NK-92 (cell line): ENCODE data around the gene LSM2.

Source experiments
- DNase-seq: peaks from one replicate; lab custom pipeline; 2025; ENCODE audit not compliant: unreplicated experiment; lab: John Stamatoyannopoulos, UW

The LSM2 gene

GRCh38 chr6:31777667-31778050 is 29.1 kb downstream of the LSM2 start:
- no peak for DNase-seq

DNA sequence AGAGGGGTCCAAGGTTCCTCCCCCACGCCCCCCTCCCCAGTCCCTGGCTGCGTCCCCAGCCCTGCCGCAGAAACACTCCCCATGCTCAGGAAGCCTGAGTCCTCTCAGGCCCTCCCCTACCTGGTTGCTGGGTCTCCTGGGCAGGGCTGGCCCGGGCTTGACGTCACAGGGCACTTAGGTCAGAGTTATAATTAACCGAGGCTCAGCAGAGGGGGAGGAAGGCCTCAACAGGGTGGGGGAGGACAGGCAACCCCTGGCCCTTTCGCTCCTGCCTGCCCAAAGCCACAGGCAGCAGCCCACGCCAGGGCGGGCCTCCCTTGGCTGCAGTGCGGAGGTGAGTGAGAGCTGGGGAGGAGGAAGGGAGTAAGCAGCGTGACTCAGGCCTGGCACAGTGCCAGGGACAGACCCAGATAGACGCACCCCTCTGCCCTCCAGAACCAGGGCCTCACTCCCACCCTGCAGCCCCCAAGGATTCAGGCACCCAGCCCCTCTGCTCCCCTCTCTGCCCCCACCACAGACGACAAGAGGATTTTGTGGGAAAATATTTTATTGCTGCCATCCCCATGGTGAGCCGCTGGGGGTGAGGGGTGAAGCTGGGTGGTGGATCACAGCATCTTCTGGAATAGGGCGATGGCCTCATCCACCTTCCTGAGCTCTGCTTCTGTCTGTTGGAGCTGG is 29.6 kb downstream of the LSM2 start, which contains the start of gene VWA7:
TSS of gene VWA7 (minus strand) at position 340 of the 678 bp plus-strand sequence. CDS start 549 bp downstream, outside the sequence.
- DNase-seq: no peak

DNA sequence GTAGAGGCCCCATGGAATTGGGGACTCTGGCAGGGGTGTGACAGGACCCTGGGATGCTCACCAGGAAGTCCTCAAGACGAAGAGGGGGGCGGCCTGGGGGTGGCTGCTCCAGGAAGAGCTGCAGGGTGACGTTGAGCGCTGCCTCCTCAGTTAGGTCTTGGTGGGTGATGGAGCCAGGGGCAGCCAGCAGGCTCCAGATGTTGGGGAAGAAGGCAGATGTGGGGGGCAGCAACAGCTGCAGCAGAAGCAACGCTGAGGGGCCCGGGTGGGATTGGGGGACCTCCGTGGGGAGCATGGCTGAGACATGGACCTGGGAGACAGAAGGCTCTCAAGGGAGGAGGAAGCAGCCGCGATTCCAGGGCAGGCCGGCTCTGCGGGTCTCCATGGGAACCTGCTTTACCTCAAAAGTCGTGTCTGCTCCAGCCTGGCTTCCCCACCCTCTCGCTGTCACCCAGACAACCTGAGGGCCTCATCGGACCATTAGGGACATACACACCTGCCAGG is 30.2 kb downstream of the LSM2 start:
- no peak for DNase-seq

GRCh38 chr6:31775633-31776484 is 30.9 kb downstream of the LSM2 start:
- DNase-seq: no peak

GRCh38 chr6:31775184-31775583 is 31.6 kb downstream of the LSM2 start:
- no peak for DNase-seq

- DNase-seq: no peak
Observed at GRCh38 chr6:31771992-31772358, 34.8 kb downstream of the LSM2 start.

GRCh38 chr6:31770860-31771259 is 35.9 kb downstream of the LSM2 start:
- no peak for DNase-seq

DNA sequence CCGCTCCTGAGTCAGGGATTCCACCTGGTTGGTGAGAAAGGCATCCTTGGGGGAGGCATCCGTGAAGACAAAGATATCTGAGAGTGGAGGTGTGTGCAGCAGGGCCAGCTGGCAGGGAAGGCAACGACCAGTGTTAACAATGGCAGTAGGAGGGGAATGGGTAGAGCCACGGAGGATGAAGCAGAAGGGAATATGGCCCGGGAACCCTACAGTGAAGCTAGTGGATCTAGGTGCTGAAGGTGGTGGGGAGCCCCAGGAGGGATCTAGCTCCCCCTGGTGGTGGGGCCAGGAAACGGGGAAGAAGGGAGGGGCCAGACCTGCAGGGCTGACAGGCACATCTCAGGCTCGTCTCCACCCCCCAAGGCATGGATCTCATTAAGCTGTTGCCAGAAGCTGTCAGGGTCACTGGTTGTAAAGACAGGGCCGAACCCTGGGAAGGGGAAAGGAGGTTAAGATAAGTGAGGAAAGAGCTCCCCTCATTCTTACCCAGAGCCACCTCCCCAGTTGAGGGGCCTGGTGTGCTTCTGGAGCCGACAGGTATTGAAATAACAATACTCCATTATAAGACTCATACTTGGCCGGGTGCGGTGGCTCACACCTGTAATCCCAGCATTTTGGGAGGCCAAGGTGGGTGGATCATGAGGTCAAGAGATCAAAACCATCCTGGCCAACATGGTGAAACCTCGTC is 36.9 kb downstream of the LSM2 start:
- DNase-seq: no peak

GRCh38 chr6:31768363-31769257 is 38.2 kb downstream of the LSM2 start:
- DNase-seq: no peak

- no peak for DNase-seq
Observed at GRCh38 chr6:31767096-31767645, 39.6 kb downstream of the LSM2 start.

- DNase-seq: no peak
Observed at GRCh38 chr6:31765910-31766794, 40.6 kb downstream of the LSM2 start.

DNA sequence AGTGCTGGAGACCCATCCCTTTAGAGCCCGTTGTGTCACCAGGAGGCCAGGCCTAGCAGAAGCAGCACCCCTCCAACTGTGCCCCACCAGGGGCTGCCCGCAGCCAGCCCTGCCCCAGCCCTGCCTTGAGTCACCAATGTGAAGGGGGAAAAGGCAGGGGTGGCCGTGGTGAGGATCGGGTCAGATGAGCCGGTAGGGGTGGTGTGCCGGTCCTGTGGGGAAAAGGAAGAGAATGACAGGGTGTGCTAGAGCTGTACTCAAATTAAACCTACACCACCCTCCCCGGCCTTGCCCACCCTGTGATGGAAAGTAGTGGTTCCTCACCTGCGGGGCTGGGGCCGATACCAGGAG is 41.2 kb downstream of the LSM2 start:
- DNase-seq: no peak

DNA sequence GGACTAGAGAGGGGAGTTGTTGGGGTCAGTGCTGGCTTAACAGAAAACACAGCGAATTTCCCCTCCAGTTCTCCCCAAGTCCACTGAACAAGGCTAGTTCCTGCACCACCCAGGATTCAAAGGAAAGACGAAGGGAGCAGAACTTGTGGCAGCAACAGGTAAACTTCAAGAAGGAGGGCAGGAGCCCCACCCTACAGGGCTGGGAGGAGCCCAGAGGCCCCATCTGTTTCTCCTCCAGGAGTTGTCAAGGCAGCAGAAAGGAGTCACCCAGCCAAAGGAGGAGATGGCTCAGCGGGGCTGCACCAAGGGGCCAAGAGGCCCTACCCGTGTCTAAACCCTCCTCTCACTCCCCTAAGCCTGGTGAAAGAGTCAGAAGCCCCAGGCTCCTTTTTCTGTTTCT is 42.6 kb downstream of the LSM2 start:
- no peak for DNase-seq

- no peak for DNase-seq
Observed at GRCh38 chr6:31763619-31763940, 43.2 kb downstream of the LSM2 start.

DNA sequence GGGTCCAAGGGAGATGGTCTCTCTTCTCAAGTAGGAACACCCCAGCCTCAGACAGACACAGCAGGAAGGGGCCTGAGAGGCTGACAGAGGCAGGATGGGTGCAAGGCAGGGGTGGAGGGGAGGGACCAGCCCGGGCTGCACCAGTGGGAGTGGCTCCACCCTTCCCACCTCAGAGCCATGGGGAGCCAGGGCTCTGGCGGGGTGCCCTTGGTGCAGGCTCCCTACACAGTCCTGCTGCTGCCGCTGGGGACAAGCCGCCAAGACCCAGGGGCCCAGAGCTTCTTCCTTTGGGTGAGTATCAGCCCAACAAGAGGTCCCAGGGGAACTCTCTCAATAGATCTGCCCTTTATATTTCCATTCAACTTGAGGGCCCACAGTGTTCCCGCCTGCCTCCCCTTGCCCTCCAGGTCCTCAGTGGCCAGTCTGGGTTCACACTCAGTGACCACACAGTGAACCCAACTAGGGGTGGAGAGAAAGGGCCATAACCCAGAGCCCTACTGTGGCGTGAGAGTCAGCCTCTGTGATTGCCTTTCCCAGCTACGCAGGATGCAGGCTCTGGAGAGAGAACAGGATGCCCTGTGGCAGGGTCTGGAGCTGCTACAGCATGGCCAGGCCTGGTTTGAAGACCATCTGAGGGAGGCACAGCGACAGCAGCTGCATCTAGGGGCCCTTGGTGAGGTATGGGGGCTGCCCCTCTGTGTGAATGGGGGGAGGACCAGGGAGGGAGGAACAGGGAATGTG is 43.7 kb downstream of the LSM2 start:
- DNase-seq: no peak

- DNase-seq: no peak
Observed at GRCh38 chr6:31762356-31762755, 44.4 kb downstream of the LSM2 start, which contains the start of gene SAPCD1. Gene SAPCD1 (plus strand): TSS chr6:31762656. CDS start chr6:31763055, 399 bp downstream.

DNA sequence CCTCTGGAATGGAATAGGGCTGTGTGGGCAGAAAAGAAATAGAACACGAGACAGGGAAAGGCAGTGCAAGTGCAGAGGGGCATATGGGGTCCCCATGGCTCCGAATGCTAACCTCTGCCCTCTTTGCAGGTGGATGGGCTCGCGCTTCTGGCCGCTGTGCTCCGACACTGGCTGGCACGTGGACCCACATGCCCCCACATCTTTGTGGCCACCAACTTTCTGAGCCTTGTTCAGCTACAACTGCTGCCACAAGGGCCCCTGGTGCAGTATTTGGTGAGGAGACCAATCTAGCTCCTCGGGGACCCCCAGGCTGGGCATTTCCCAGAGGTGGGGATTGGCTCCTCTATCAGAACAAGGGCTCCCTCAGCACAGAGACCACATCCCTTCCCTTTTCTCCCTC is 45.4 kb downstream of the LSM2 start:
- no peak for DNase-seq

- DNase-seq: no peak
Observed at GRCh38 chr6:31760790-31761189, 46.0 kb downstream of the LSM2 start.

DNA sequence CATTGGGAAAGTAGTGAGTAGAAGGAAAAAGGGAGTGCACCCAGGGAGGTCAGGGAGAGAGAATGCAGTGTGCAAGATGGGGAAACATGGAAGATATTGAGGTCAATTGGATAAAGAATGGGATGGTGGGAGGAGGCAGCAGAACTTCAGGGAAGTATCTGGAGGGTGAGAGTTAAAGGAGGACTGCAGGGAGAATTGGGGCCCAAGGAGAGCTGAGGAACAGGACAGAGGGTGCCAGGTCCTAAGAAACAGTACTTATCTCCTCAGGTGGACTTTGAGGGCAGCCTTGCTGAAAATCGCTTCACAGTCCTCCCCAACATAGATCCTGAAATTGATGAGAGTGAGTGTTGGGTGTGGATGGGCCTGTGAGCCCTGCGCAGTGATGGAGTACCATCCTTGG is 48.5 kb downstream of the LSM2 start:
- DNase-seq: no peak
